ENCODE results near the gene C1orf210. TPM values are rescaled to one million over a fixed set of nuclear protein-coding genes. Genes with fewer than 3 reads are reported as not detected.

The C1orf210 gene
- total and polyA plus RNA-seq, 4 donors: 2.3 TPM; not detected in 3

- H3K36me3 ChIP-seq (ENCODE audit: control insufficient read depth in 1 of 2, insufficient read depth in 2 of 2, low read length in 1 of 2): no peaks in the 10 kb centered on the region
Measured at GRCh38 chr1:43306688-43307457, 21.5 kb upstream of the C1orf210 start.

GRCh38 chr1:43305926-43306687 lies 20.7 kb upstream of the C1orf210 start:
- Histone ChIP-seq H3K9me3 (ENCODE audit: control insufficient read depth, low read length) (no peaks in the 10 kb centered on the region), H3K36me3 (ENCODE audit: control insufficient read depth in 1 of 2, insufficient read depth in 2 of 2, low read length in 1 of 2) (no peaks in the 10 kb centered on the region), H3K27ac (ENCODE audit: low read depth in 1 of 2, low read length in 2 of 2) (no peak overlapping the region), H3K4me3 (ENCODE audit: low read length in 2 of 2) (no peak overlapping the region), H3K4me1 (ENCODE audit: control insufficient read depth in 1 of 2, insufficient read depth in 2 of 2, low read length in 2 of 2) (no peaks in the 10 kb centered on the region), H3K27me3 (ENCODE audit: control insufficient read depth in 1 of 2, insufficient read depth in 2 of 2, low read length in 1 of 2) (no peaks in the 10 kb centered on the region)
- intact Hi-C loops (cut with DNase I): no loop called here
- WGBS, 2 donors: 89 to 90% methylated on average over 6 of the region's 6 CpGs
- ATAC-seq (ENCODE audit: low FRiP score) (no peak), DNase-seq (peak; percentile 22 to 23)

More at GRCh38 chr1:43306688-43307457, 21.5 kb upstream of the C1orf210 start:
- ATAC-seq (ENCODE audit: low FRiP score) (no peak), DNase-seq (peak; percentile 44 to 64)
- intact Hi-C loops (cut with DNase I): no loop called here
- no peaks in the 10 kb centered on the region for H3K9me3 ChIP-seq (ENCODE audit: control insufficient read depth, low read length)
- no peaks in the 10 kb centered on the region for H3K27me3 ChIP-seq (ENCODE audit: control insufficient read depth in 1 of 2, insufficient read depth in 2 of 2, low read length in 1 of 2)
- WGBS, 2 donors: 91% methylated on average over 17 of the region's 17 CpGs
- H3K4me3 ChIP-seq (ENCODE audit: low read length in 2 of 2): no peak overlapping the region
- no peak overlapping the region for H3K27ac ChIP-seq (ENCODE audit: low read depth in 1 of 2, low read length in 2 of 2)
- no peaks in the 10 kb centered on the region for H3K4me1 ChIP-seq (ENCODE audit: control insufficient read depth in 1 of 2, insufficient read depth in 2 of 2, low read length in 2 of 2)

DNA sequence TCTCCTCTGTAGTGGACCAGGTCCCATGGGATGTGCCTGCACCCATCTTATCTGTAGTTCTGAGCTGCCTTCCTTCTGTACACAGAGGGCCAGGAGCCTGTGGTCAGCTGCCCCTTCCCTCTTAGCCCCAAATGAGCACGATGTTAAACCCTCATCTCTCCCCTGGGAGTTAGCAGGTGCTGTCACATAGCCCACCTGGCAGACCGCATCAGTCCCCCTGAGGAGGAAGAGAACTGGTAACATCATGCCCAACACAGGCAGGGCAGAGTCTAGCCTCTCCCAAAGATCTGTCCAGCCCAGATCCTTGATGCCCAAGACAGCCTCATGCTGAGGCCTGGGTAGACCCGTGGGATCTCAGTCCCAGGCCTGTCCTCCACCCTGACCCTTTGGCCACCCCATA lies 20.1 kb upstream of the C1orf210 start:
- peak; percentile 17 to 34 for DNase-seq
- no peak for ATAC-seq (ENCODE audit: low FRiP score)
- no peaks in the 10 kb centered on the region for H3K4me1 ChIP-seq (ENCODE audit: control insufficient read depth in 1 of 2, insufficient read depth in 2 of 2, low read length in 2 of 2)
- intact Hi-C loops (cut with DNase I): no loop called here
- 87 to 89% methylated on average over 3 of the region's 3 CpGs for WGBS, 2 donors
- no peak overlapping the region for H3K4me3 ChIP-seq (ENCODE audit: low read length in 2 of 2)
- no peak overlapping the region for H3K27ac ChIP-seq (ENCODE audit: low read depth in 1 of 2, low read length in 2 of 2)
- no peaks in the 10 kb centered on the region for H3K9me3 ChIP-seq (ENCODE audit: control insufficient read depth, low read length)
- H3K36me3 ChIP-seq (ENCODE audit: control insufficient read depth in 1 of 2, insufficient read depth in 2 of 2, low read length in 1 of 2): no peaks in the 10 kb centered on the region
- no peaks in the 10 kb centered on the region for H3K27me3 ChIP-seq (ENCODE audit: control insufficient read depth in 1 of 2, insufficient read depth in 2 of 2, low read length in 1 of 2)

GRCh38 chr1:43304771-43305300 lies 19.5 kb upstream of the C1orf210 start:
- no peaks in the 10 kb centered on the region for H3K27me3 ChIP-seq (ENCODE audit: control insufficient read depth in 1 of 2, insufficient read depth in 2 of 2, low read length in 1 of 2)
- no peaks in the 10 kb centered on the region for H3K4me1 ChIP-seq (ENCODE audit: control insufficient read depth in 1 of 2, insufficient read depth in 2 of 2, low read length in 2 of 2)
- H3K27ac ChIP-seq (ENCODE audit: low read depth in 1 of 2, low read length in 2 of 2): no peak overlapping the region
- no peak overlapping the region for H3K4me3 ChIP-seq (ENCODE audit: low read length in 2 of 2)
- 92 to 94% methylated on average over 45 to 46 of the region's 46 CpGs for WGBS, 2 donors
- H3K36me3 ChIP-seq (ENCODE audit: control insufficient read depth in 1 of 2, insufficient read depth in 2 of 2, low read length in 1 of 2): no peaks in the 10 kb centered on the region
- H3K9me3 ChIP-seq (ENCODE audit: control insufficient read depth, low read length): no peaks in the 10 kb centered on the region
- ATAC-seq (ENCODE audit: low FRiP score) (no peak), DNase-seq (peak; percentile 40 to 73)
- intact Hi-C loops (cut with DNase I): no loop called here

- H3K4me3 ChIP-seq (ENCODE audit: low read length in 2 of 2): no peak overlapping the region
- no peaks in the 10 kb centered on the region for H3K36me3 ChIP-seq (ENCODE audit: control insufficient read depth in 1 of 2, insufficient read depth in 2 of 2, low read length in 1 of 2)
- no peak overlapping the region for H3K27ac ChIP-seq (ENCODE audit: low read depth in 1 of 2, low read length in 2 of 2)
- intact Hi-C loops (cut with DNase I): no loop called here
- 41 to 44% methylated on average over 8 of the region's 8 CpGs for WGBS, 2 donors
- H3K9me3 ChIP-seq (ENCODE audit: control insufficient read depth, low read length): no peaks in the 10 kb centered on the region
- no peaks in the 10 kb centered on the region for H3K4me1 ChIP-seq (ENCODE audit: control insufficient read depth in 1 of 2, insufficient read depth in 2 of 2, low read length in 2 of 2)
- no peak for DNase-seq
- no peaks in the 10 kb centered on the region for H3K27me3 ChIP-seq (ENCODE audit: control insufficient read depth in 1 of 2, insufficient read depth in 2 of 2, low read length in 1 of 2)
- ATAC-seq (ENCODE audit: low FRiP score): no peak
Measured at GRCh38 chr1:43304314-43304681, 18.9 kb upstream of the C1orf210 start.

DNA sequence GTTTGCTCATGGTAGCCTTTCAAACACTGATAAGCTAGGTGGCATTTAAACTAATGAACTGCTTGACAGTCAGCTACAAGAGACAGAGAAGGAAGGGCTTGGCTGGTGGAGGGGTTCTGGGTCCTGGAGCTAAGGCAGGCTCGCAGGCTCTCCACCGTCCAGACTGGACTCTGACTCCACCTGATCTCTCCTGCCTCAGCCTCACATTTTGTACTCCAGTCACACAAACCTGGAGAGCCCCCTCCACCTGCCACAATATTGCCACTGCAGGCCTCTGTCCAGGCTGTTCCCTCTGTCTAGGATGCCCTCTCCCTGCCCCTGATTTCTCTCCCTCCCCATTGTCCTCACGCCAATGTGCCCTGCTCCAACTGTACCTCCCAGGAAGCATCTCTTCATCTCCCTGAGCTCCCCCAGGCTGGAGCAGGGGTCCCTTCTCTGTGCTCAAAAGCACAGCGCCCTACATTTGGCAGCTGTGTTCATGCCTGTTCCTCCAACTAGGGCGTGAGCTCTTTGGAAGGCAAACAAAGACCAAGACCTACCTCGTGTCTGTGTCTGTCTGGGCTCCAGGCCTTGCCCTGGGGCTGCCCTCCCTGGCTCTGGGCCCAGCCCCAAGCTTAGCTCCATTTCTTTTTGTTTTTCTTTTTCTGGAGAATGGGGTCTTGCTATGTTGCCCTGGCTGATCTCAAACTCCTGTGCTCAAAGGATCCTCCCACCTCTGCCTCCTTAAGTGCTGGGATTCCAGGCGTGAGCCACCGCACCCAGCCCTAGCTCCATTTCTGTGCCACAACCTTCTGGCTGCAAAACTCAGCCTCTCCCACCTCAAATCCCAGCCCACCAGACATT lies 18.3 kb upstream of the C1orf210 start:
- H3K27me3 ChIP-seq (ENCODE audit: control insufficient read depth in 1 of 2, insufficient read depth in 2 of 2, low read length in 1 of 2): no peaks in the 10 kb centered on the region
- no peak for ATAC-seq (ENCODE audit: low FRiP score)
- WGBS, 2 donors: 78 to 79% methylated on average over 8 of the region's 8 CpGs
- peak; percentile 21 to 55 for DNase-seq
- intact Hi-C loops (cut with DNase I): no loop called here
- H3K27ac ChIP-seq (ENCODE audit: low read depth in 1 of 2, low read length in 2 of 2): no peak overlapping the region
- no peaks in the 10 kb centered on the region for H3K4me1 ChIP-seq (ENCODE audit: control insufficient read depth in 1 of 2, insufficient read depth in 2 of 2, low read length in 2 of 2)
- no peak overlapping the region for H3K4me3 ChIP-seq (ENCODE audit: low read length in 2 of 2)
- no peaks in the 10 kb centered on the region for H3K36me3 ChIP-seq (ENCODE audit: control insufficient read depth in 1 of 2, insufficient read depth in 2 of 2, low read length in 1 of 2)
- H3K9me3 ChIP-seq (ENCODE audit: control insufficient read depth, low read length): no peaks in the 10 kb centered on the region

DNA sequence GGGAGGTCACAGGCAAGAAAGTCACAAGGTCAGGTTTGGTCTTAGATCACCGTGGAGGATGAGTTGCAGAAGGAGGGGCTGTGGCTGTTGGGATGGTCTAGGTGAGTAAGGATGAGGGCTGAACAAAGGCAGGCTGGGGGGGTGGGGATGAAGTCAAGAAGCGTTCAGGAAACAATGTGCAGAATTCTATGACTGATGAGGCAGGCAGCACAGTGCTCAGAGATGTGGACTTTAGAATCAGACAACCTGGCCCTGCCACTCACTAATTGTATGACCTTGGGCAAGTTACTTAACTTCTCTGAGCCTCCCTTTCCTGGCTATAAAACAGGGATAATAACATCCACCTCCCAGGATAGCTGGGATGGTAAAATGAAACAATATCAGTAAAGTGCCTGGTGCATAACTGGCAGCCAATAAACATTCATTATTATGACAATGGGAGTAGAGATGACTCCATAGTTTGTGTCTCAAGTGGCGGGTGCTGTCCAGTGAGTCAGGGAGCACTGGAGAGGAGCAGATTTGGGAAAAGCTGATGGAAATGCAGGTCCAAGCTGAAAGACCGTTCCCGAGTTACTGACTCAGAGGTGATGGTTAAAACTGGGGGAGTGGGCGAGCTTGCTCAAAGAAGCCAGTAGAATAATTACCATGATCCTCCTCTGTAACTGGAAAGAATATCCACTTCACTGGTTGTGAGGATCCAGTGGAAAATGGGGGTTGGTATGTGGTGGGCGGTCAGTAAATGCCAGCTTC lies 17.5 kb upstream of the C1orf210 start:
- no peak overlapping the region for H3K27ac ChIP-seq (ENCODE audit: low read depth in 1 of 2, low read length in 2 of 2)
- intact Hi-C loops (cut with DNase I): no loop called here
- ATAC-seq (ENCODE audit: low FRiP score) (no peak), DNase-seq (peak; percentile 1 to 53)
- WGBS, 2 donors: 72 to 86% methylated on average over 7 of the region's 7 CpGs
- H3K27me3 ChIP-seq (ENCODE audit: control insufficient read depth in 1 of 2, insufficient read depth in 2 of 2, low read length in 1 of 2): no peaks in the 10 kb centered on the region
- H3K4me3 ChIP-seq (ENCODE audit: low read length in 2 of 2): no peak overlapping the region
- no peaks in the 10 kb centered on the region for H3K4me1 ChIP-seq (ENCODE audit: control insufficient read depth in 1 of 2, insufficient read depth in 2 of 2, low read length in 2 of 2)
- no peaks in the 10 kb centered on the region for H3K36me3 ChIP-seq (ENCODE audit: control insufficient read depth in 1 of 2, insufficient read depth in 2 of 2, low read length in 1 of 2)
- H3K9me3 ChIP-seq (ENCODE audit: control insufficient read depth, low read length): no peaks in the 10 kb centered on the region

DNA sequence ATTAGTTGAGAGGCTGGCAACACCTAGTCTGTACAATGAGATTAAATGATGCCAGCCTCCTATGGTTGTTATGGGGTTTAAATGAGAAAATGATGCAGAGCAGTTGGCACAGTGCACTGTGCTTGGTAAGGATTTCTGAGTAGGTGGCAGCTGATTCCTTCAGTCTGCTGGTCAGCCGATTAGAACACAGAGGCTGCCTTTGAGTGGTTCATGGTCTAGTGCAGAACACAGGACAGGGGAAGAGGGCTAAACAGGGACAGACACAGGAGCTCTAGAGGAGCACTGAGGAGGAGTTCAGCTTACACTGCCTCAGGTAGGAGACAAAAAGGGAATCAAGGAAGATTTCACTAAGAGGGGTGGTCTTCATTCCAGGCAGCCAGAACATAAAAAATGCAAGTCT lies 16.8 kb upstream of the C1orf210 start:
- ATAC-seq (ENCODE audit: low FRiP score): no peak
- Histone ChIP-seq H3K9me3 (ENCODE audit: control insufficient read depth, low read length) (no peaks in the 10 kb centered on the region), H3K36me3 (ENCODE audit: control insufficient read depth in 1 of 2, insufficient read depth in 2 of 2, low read length in 1 of 2) (no peaks in the 10 kb centered on the region), H3K4me3 (ENCODE audit: low read length in 2 of 2) (no peak overlapping the region), H3K4me1 (ENCODE audit: control insufficient read depth in 1 of 2, insufficient read depth in 2 of 2, low read length in 2 of 2) (no peaks in the 10 kb centered on the region), H3K27me3 (ENCODE audit: control insufficient read depth in 1 of 2, insufficient read depth in 2 of 2, low read length in 1 of 2) (no peaks in the 10 kb centered on the region), H3K27ac (ENCODE audit: low read depth in 1 of 2, low read length in 2 of 2) (no peak overlapping the region)
- intact Hi-C loops (cut with DNase I): no loop called here
- 73 to 85% methylated on average over 1 of the region's 1 CpG for WGBS, 2 donors
- no peak for DNase-seq

Measured in aorta (tissue), 5 donors.